HepG2 (cell line): ENCODE results near the gene GLTPD2. TPM values are rescaled to one million over a fixed set of nuclear protein-coding genes. Genes with fewer than 3 reads are reported as not detected.

Source experiments
- BCL3 ChIP-seq: sonication (generic); formaldehyde crosslinking; IDR thresholded peaks from 2 replicates; pipeline ENCODE4 v1.5.1; 2020; ENCODE audit warnings: mild to moderate bottlenecking, missing genetic modification reagents, moderate library complexity
- DDIT3 ChIP-seq: sonication (generic); formaldehyde crosslinking; IDR thresholded peaks from 2 replicates; pipeline ENCODE4 v1.4.0; 2020; ENCODE audit warnings: mild to moderate bottlenecking, missing genetic modification reagents
- EED ChIP-seq: sonication (generic); formaldehyde crosslinking; IDR thresholded peaks from 2 replicates; pipeline ENCODE4 v1.5.0; 2020; ENCODE audit warnings: mild to moderate bottlenecking, missing genetic modification reagents
- GLMP ChIP-seq: sonication (generic); formaldehyde crosslinking; IDR thresholded peaks from 2 replicates; pipeline ENCODE4 v1.9.0; 2021; ENCODE audit warnings: missing genetic modification reagents, mild to moderate bottlenecking, borderline replicate concordance
- KLF13 ChIP-seq: sonication (generic); formaldehyde crosslinking; IDR thresholded peaks from 2 replicates; pipeline ENCODE4 v1.4.0; 2020; ENCODE audit warnings: mild to moderate bottlenecking, missing genetic modification reagents
- MLLT10 ChIP-seq: sonication (generic); formaldehyde crosslinking; IDR thresholded peaks from 2 replicates; pipeline ENCODE4 v1.4.0; 2020; ENCODE audit warnings: missing genetic modification reagents
- MXD3 ChIP-seq: IDR thresholded peaks from 2 replicates; pipeline ENCODE4 v1.6.1; 2016; ENCODE audit warnings: mild to moderate bottlenecking, missing biosample characterization, missing genetic modification reagents
- NBN ChIP-seq: fragments of 450-650 bp; conservative IDR thresholded peaks from 2 replicates; pipeline ENCODE4 v1.6.1; 2017
- NCOR1 ChIP-seq: fragments of 200-600 bp; sonication (generic); IDR thresholded peaks from 2 replicates; pipeline ENCODE4 v1.7.0; 2017; ENCODE audit warnings: antibody characterized with exemption, low read length, borderline replicate concordance
- SIX4 ChIP-seq: sonication (generic); formaldehyde crosslinking; IDR thresholded peaks from 2 replicates; pipeline ENCODE4 v1.4.0; 2020; ENCODE audit warnings: missing genetic modification reagents
- SMAD1 ChIP-seq: sonication (generic); formaldehyde crosslinking; IDR thresholded peaks from 2 replicates; pipeline ENCODE4 v1.4.0; 2020; ENCODE audit warnings: missing genetic modification reagents, low read depth, mild to moderate bottlenecking, borderline replicate concordance
- TEAD3 ChIP-seq: optimal IDR thresholded peaks from 2 replicates; pipeline ENCODE3; 2016; ENCODE audit warnings: borderline replicate concordance
- USF2 ChIP-seq, 2 experiments: sonication (generic) in 1 of 2; formaldehyde crosslinking in 1 of 2; IDR thresholded peaks; 2 replicates each; pipeline versions ENCODE4 v1.5.1 to v1.6.1; 2011 to 2020; ENCODE audit warnings: borderline replicate concordance in 1 of 2, low read depth in 1 of 2, low read length in 1 of 2, mild to moderate bottlenecking in 1 of 2, missing genetic modification reagents in 1 of 2, moderate library complexity in 1 of 2
- ZBTB34 ChIP-seq: sonication (generic); formaldehyde crosslinking; IDR thresholded peaks from 2 replicates; pipeline ENCODE4 v1.8.0; 2022; ENCODE audit warnings: mild to moderate bottlenecking, missing genetic modification reagents
- ZIK1 ChIP-seq: sonication (generic); formaldehyde crosslinking; IDR thresholded peaks from 2 replicates; pipeline ENCODE4 v1.5.0; 2020; ENCODE audit warnings: mild to moderate bottlenecking, low read depth, missing genetic modification reagents, borderline replicate concordance
- ZNF138 ChIP-seq: sonication (generic); formaldehyde crosslinking; IDR thresholded peaks from 2 replicates; pipeline ENCODE4 v1.5.0; 2020; ENCODE audit warnings: mild to moderate bottlenecking, low read depth, missing genetic modification reagents
- ZNF329 ChIP-seq: sonication (generic); formaldehyde crosslinking; IDR thresholded peaks from 2 replicates; pipeline ENCODE4 v1.9.0; 2021; ENCODE audit warnings: low read depth, mild to moderate bottlenecking, missing genetic modification reagents
- ZNF350 ChIP-seq: sonication (generic); formaldehyde crosslinking; IDR thresholded peaks from 2 replicates; pipeline ENCODE4 v1.4.0; 2020; ENCODE audit warnings: mild to moderate bottlenecking, low read depth, missing genetic modification reagents, borderline replicate concordance
- ZNF414 ChIP-seq: sonication (generic); formaldehyde crosslinking; IDR thresholded peaks from 2 replicates; pipeline ENCODE4 v1.5.0; 2020; ENCODE audit warnings: missing genetic modification reagents
- ZNF605 ChIP-seq: sonication (generic); formaldehyde crosslinking; IDR thresholded peaks from 2 replicates; pipeline ENCODE4 v1.8.0; 2022; ENCODE audit warnings: mild to moderate bottlenecking, missing genetic modification reagents
- ZNF740 ChIP-seq: sonication (generic); formaldehyde crosslinking; IDR thresholded peaks from 2 replicates; pipeline ENCODE4 v1.4.0; 2020; ENCODE audit warnings: missing genetic modification reagents
- ZNF891 ChIP-seq: sonication (generic); formaldehyde crosslinking; IDR thresholded peaks from 2 replicates; pipeline ENCODE4 v1.5.0; 2020; ENCODE audit warnings: mild to moderate bottlenecking, missing genetic modification reagents
- ZSCAN9 ChIP-seq: IDR thresholded peaks from 2 replicates; pipeline ENCODE4 v1.6.1; 2016; ENCODE audit warnings: borderline replicate concordance
- polyA plus RNA-seq, 8 experiments: library from polyadenylated mRNA; depleted of rRNA in 3 of 8; stranded (reverse) in 7 of 8; unstranded in 1 of 8; fragments of >200 nt; fragmentation: Illumina TruSeq in 4 of 8; extraction: Trizol in 4 of 8; gene quantifications; 2 replicates each; pipeline versions ENCODE4 v1.2.1 to v1.2.3, GENCODE V29; 2011 to 2016; ENCODE audit warnings: low read depth in 4 of 8, missing spikeins in 1 of 8, mixed read lengths in 1 of 8; ENCODE audit not compliant: insufficient read depth in 1 of 8
- total RNA-seq, 5 experiments: library from RNA; depleted of rRNA; stranded (reverse); fragments of >200 nt; fragmentation: Illumina TruSeq; extraction: Trizol; gene quantifications; 2 replicates each; pipeline ENCODE4 v1.2.3, GENCODE V29; 2016; ENCODE audit warnings: low read depth in 1 of 5

GLTPD2 gene
- total and polyA plus RNA-seq, 2 of the 13 experiments (the other 11 are each of a cell fraction or from before 2014, with no cell fraction given), result 7.5 to 12.9 TPM

- TF ChIP-seq ZNF350 (peak; percentile 69), TEAD3 (CRISPR knock-in tag) (peak; percentile 86), MXD3 (CRISPR knock-in tag) (no peak), BCL3 (CRISPR knock-in tag) (no peak), ZNF605 (CRISPR knock-in tag) (no peak), GLMP (CRISPR knock-in tag) (no peak), ZSCAN9 (CRISPR knock-in tag) (no peak; the same call in 1 of the 2 replicates), SMAD1 (CRISPR knock-in tag) (no peak), ZNF414 (CRISPR knock-in tag) (0 out of 2 replicates have a peak, but pooled peaks have one; percentile 58), SIX4 (CRISPR knock-in tag) (no peak), ZNF740 (CRISPR knock-in tag) (peak; percentile 85), USF2 (IDR thresholded peaks at IDR 0.05; ENCODE audit: low read depth, low read length) (no peak), USF2 (CRISPR knock-in tag; IDR thresholded peaks at IDR 0.05; ENCODE audit: borderline replicate concordance) (no peak), ZNF329 (CRISPR knock-in tag) (no peak), NCOR1 (peak; percentile 90), MLLT10 (CRISPR knock-in tag) (no peak), DDIT3 (CRISPR knock-in tag) (no peak), EED (CRISPR knock-in tag) (no peak), NBN (no peak), ZNF138 (CRISPR knock-in tag) (no peak), ZIK1 (CRISPR knock-in tag) (no peak), KLF13 (CRISPR knock-in tag) (no peak), ZBTB34 (CRISPR knock-in tag) (no peak; the same call in 1 of the 2 replicates), ZNF891 (CRISPR knock-in tag) (no peak)
These were observed 29.0 kb upstream of the GLTPD2 start (continued) for GRCh38 chr17:4759776-4760236.
